Erythroblast (primary cell): Measurements from ENCODE around the gene GLIS1.

Experiments
- GATA1 ChIP-seq: IDR thresholded peaks from 2 replicates; pipeline ENCODE4 v1.6.1; 2011; ENCODE audit warnings: low read depth, mild to moderate bottlenecking, control low read depth, low read length, moderate library complexity
- POLR2A ChIP-seq: IDR thresholded peaks from 2 replicates; pipeline ENCODE4 v1.6.1; 2011; ENCODE audit warnings: mild to moderate bottlenecking, low read length

- no peak for TF ChIP-seq POLR2A
- TF ChIP-seq GATA1, result no peak
These were observed 161.2 kb downstream of the GLIS1 start for GRCh38 chr1:53577761-53578100.
